Spleen (tissue), 13 donors: ENCODE data around the gene CELA1. TPM values are rescaled to one million over a fixed set of nuclear protein-coding genes. Genes with fewer than 3 reads are reported as not detected.

Source experiments
- DNase-seq: peaks from one replicate; pipeline ENCODE4 v3.0.0-alpha.2; 2020
- H3K27ac ChIP-seq, 8 donors: fragments of 200-600 bp; sonication (generic) in 7 of 8; 1 replicate in 4 of 8; 2 replicates in 4 of 8; pipeline versions ENCODE4 v1.5.0 to v1.8.0; 2016 to 2021; ENCODE audit warnings: inconsistent platforms in 4 of 8, mild to moderate bottlenecking in 4 of 8, moderate library complexity in 1 of 8
- H3K27me3 ChIP-seq, 7 donors: fragments of 200-600 bp; sonication (generic) in 6 of 7; replicated peaks in 1 of 7; 1 replicate in 4 of 7; 2 replicates in 3 of 7; pipeline versions ENCODE4 v1.5.0 to v1.8.0; 2016 to 2021; ENCODE audit warnings: inconsistent platforms in 3 of 7, mild to moderate bottlenecking in 1 of 7
- H3K36me3 ChIP-seq, 6 donors: fragments of 200-600 bp; sonication (generic) in 5 of 6; 1 replicate in 4 of 6; 2 replicates in 2 of 6; pipeline versions ENCODE4 v1.5.0 to v1.8.0; 2016 to 2021; ENCODE audit warnings: inconsistent platforms in 2 of 6
- H3K4me1 ChIP-seq, 6 donors: fragments of 200-600 bp; sonication (generic) in 5 of 6; 1 replicate in 3 of 6; 2 replicates in 3 of 6; pipeline versions ENCODE4 v1.5.0 to v1.8.0; 2016 to 2021; ENCODE audit warnings: inconsistent platforms in 3 of 6
- H3K4me3 ChIP-seq, 8 donors: fragments of 200-600 bp; sonication (generic) in 7 of 8; 1 replicate in 4 of 8; 2 replicates in 4 of 8; pipeline versions ENCODE4 v1.5.0 to v1.8.0; 2016 to 2021; ENCODE audit warnings: inconsistent platforms in 4 of 8, mild to moderate bottlenecking in 4 of 8, moderate library complexity in 2 of 8
- H3K9me3 ChIP-seq, 8 donors: fragments of 200-600 bp; sonication (generic) in 7 of 8; 1 replicate in 4 of 8; 2 replicates in 4 of 8; pipeline versions ENCODE4 v1.5.0 to v1.8.0; 2016 to 2021; ENCODE audit warnings: inconsistent platforms in 4 of 8
- POLR2A ChIP-seq, 3 donors: fragments of 450-650 bp; IDR thresholded peaks; one replicate each; pipeline ENCODE4 v1.5.1; 2017; ENCODE audit warnings: antibody characterized with exemption in 3 of 3, mild to moderate bottlenecking in 1 of 3
- POLR2AphosphoS5 ChIP-seq, 3 donors: sonication (generic); formaldehyde crosslinking; IDR thresholded peaks; one replicate each; pipeline ENCODE4 v1.5.1; 2017; ENCODE audit warnings: antibody characterized with exemption in 3 of 3
- WGBS, 5 donors: extraction: QIAGEN DNeasy Blood & Tissue Kit in 3 of 5; methylation state at CpG; one replicate each; pipeline versions ENCODE4 v1.1.5 to v1.1.7; 2013 to 2018; 5-methylcytosine and 5-hydroxymethylcytosine counted together
- intact Hi-C: fragments of 100-400 bp; cut with DNase I; formaldehyde crosslinking; loops from one replicate; pipeline ENCODE4 v1.15.0; 2023; ENCODE audit warnings: low total_unique reads
- long read RNA-seq, 2 donors: transcript quantifications; one replicate each; lab custom pipeline, GENCODE V29; 2026
- polyA plus RNA-seq, 3 donors: library from polyadenylated mRNA; stranded (reverse); fragments of 200-250 nt; gene quantifications; one replicate each; pipeline ENCODE4 v1.2.1, GENCODE V29; 2013
- total RNA-seq, 7 donors: library from RNA; depleted of rRNA in 3 of 7; stranded (reverse); fragments of >200 nt in 3 of 7; fragmentation: NEBNext Ultra II Directional in 4 of 7; extraction: Animal tissue kit (Norgen Biotek cat#: 25700) in 4 of 7; gene quantifications; one replicate each; pipeline versions ENCODE4 v1.1.0 to v1.2.1, GENCODE V29; 2016 to 2021
- TF ChIP-seq, protein P1 (sequence below), 11 experiments: fragments of 200-600 bp in 7 of 11; fragments of 450-650 bp in 4 of 11; sonication (generic) in 4 of 11; IDR thresholded peaks in 8 of 11; conservative IDR thresholded peaks in 3 of 11; 1 replicate in 7 of 11; 2 replicates in 4 of 11; pipeline versions ENCODE4 v1.4.0 to v1.8.0; 2016 to 2021; ENCODE audit warnings: antibody characterized with exemption in 11 of 11, inconsistent platforms in 4 of 11, mild to moderate bottlenecking in 1 of 11
- donor health status: healthy with polysubstance abuse.
- donor health status: DM: no; HTN: no; CAD: no; lungs with moderate emphysema.
- donor health status: DM: no; HTN: no; CAD: no.
- donor health status: Bipolar disorder and iron deficiency.
- donor health status: healthy.
- donor health status: DM: no; HTN: no; CAD: no.
- donor health status: DM: yes; HTN: yes; CAD: no.

The CELA1 gene
- total RNA-seq (not detected), polyA plus RNA-seq (under 1 TPM in 1 of 3 donors, not detected in 2; 0.21 TPM)
- long read RNA-seq, donor 1: 0 reads
- long read RNA-seq, donor 2: 0 reads

- 90 to 96% (median 92%) methylated on average over 3 of the region's 3 CpGs for WGBS, 5 donors
- intact Hi-C loops: no loop called here
- Histone ChIP-seq H3K9me3 (no peaks in the 10 kb centered on the region), H3K4me1 (peaks cover 3 to 25% (median 9%) of the 10 kb centered on the region in 6 donors), H3K36me3 (no peaks in the 10 kb centered on the region), H3K27ac (no peak within 1 kb of the TSS), H3K27me3 (no peaks in the 10 kb centered on the region), H3K4me3 (no peak within 1 kb of the TSS)
- no peak for TF ChIP-seq POLR2A (IDR thresholded peaks at IDR 0.05)
- TF ChIP-seq, protein P1, sequence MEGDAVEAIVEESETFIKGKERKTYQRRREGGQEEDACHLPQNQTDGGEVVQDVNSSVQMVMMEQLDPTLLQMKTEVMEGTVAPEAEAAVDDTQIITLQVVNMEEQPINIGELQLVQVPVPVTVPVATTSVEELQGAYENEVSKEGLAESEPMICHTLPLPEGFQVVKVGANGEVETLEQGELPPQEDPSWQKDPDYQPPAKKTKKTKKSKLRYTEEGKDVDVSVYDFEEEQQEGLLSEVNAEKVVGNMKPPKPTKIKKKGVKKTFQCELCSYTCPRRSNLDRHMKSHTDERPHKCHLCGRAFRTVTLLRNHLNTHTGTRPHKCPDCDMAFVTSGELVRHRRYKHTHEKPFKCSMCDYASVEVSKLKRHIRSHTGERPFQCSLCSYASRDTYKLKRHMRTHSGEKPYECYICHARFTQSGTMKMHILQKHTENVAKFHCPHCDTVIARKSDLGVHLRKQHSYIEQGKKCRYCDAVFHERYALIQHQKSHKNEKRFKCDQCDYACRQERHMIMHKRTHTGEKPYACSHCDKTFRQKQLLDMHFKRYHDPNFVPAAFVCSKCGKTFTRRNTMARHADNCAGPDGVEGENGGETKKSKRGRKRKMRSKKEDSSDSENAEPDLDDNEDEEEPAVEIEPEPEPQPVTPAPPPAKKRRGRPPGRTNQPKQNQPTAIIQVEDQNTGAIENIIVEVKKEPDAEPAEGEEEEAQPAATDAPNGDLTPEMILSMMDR (IDR thresholded peaks at IDR 0.05 in 8 of 11, conservative IDR thresholded peaks at IDR 0.05 in 3 of 11): no peak
- TF ChIP-seq POLR2AphosphoS5 (IDR thresholded peaks at IDR 0.05): no peak
- no peak for DNase-seq
Observed at GRCh38 chr12:51346581-51346980, at the start of gene CELA1. Gene CELA1 (minus strand): TSS chr12:51346679. CDS start chr12:51346638, 41 bp downstream.

GRCh38 chr12:51395283-51396230 lies 49.1 kb upstream of the CELA1 start:
- WGBS, 5 donors: 31 to 41% (median 34%) methylated on average over 8 of the region's 8 CpGs
- DNase-seq: no peak
- peak overlapping the region in 1 of 8 donors; percentile 32 for H3K4me3 ChIP-seq
- peaks cover 17 to 81% (median 66%) of the 10 kb centered on the region in 6 donors for H3K4me1 ChIP-seq
- H3K36me3 ChIP-seq: no peaks in the 10 kb centered on the region
- peak overlapping the region in 7 of 8 donors; percentile 6 to 89 (median 79) for H3K27ac ChIP-seq
- peaks cover 0 to 14% (median 0%) of the 10 kb centered on the region in 7 donors for H3K27me3 ChIP-seq
- TF ChIP-seq POLR2A (IDR thresholded peaks at IDR 0.05) (no peak), POLR2AphosphoS5 (IDR thresholded peaks at IDR 0.05) (peak in 1 of 3 donors; percentile 19)
- no peaks in the 10 kb centered on the region for H3K9me3 ChIP-seq
- intact Hi-C loops: no loop called here

DNA sequence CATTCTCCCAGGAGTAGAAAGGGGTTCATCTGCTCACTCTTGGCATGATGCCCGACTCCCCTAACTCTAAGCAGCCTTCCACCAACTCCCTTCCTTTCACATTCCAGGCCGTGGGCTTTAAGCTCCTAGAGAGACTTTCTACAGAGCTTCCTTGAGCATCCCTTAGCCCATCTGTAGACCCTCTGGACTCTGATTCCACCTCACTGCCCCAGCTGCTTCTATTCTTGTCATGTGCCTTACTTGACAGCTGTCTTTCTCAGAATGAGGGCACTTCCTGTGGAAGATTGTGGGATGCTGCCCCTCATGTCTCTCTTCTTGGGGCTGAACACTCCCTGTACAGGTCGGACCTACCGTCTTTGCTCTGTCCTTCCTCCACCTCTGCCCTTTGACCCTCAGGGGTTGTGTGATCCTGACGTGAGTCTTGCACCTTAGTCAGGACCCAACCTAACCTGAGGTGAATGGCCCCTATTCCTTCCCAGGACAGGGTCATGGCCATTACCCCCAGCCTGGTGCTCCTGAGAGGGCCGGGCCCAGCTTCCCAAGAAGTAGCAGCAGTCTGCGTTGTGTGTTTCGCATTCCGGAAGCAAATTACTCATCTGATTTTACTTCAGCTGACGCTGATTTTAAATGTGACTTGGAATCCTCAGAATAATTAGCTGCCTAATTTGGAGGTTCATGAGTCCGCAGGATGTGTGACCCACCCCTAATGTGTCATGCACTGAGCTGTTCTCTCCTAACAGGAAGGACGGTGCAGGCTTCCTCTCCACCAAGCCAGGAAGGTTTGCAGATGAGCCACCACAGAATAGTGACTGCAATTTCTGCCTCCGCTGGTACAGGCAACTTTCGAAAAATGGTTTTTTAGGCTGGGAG lies 47.4 kb upstream of the CELA1 start:
- Histone ChIP-seq H3K36me3 (no peaks in the 10 kb centered on the region), H3K4me3 (peak overlapping the region in 1 of 8 donors; percentile 32), H3K27ac (peak overlapping the region in 6 of 8 donors; percentile 11 to 89 (median 82)), H3K9me3 (no peaks in the 10 kb centered on the region), H3K4me1 (peaks cover 19 to 94% (median 81%) of the 10 kb centered on the region in 6 donors), H3K27me3 (peaks cover 0 to 14% (median 0%) of the 10 kb centered on the region in 7 donors)
- intact Hi-C loops: no loop called here
- DNase-seq: no peak
- TF ChIP-seq POLR2A (IDR thresholded peaks at IDR 0.05) (no peak), POLR2AphosphoS5 (IDR thresholded peaks at IDR 0.05) (peak in 2 of 3 donors; percentile 26 to 61)
- TF ChIP-seq, protein P1 (IDR thresholded peaks at IDR 0.05 in 8 of 11, conservative IDR thresholded peaks at IDR 0.05 in 3 of 11): no peak
- WGBS, 5 donors: 65 to 71% (median 65%) methylated on average over 14 of the region's 14 CpGs

GRCh38 chr12:51392556-51393237 lies 46.2 kb upstream of the CELA1 start:
- DNase-seq: no peak
- WGBS, 5 donors: 41 to 49% (median 47%) methylated on average over 20 to 22 of the region's 22 CpGs

More at GRCh38 chr12:51392556-51393237, 46.2 kb upstream of the CELA1 start:
- H3K36me3 ChIP-seq: no peaks in the 10 kb centered on the region
- no peaks in the 10 kb centered on the region for H3K9me3 ChIP-seq
- H3K27me3 ChIP-seq: peaks cover 0 to 14% (median 0%) of the 10 kb centered on the region in 7 donors
- H3K27ac ChIP-seq: peak overlapping the region in 6 of 8 donors; percentile 48 to 89 (median 82)
- peak overlapping the region; percentile 52 to 80 (median 70) for H3K4me3 ChIP-seq
- intact Hi-C loops: no loop called here
- peaks cover 24 to 94% (median 82%) of the 10 kb centered on the region in 6 donors for H3K4me1 ChIP-seq
- TF ChIP-seq POLR2AphosphoS5 (IDR thresholded peaks at IDR 0.05): peak in 1 of 3 donors; percentile 59
- TF ChIP-seq POLR2A (IDR thresholded peaks at IDR 0.05): no peak
- TF ChIP-seq, protein P1 (IDR thresholded peaks at IDR 0.05 in 8 of 11, conservative IDR thresholded peaks at IDR 0.05 in 3 of 11): no peak
